GM18498 (cell line): ENCODE results near the gene NDUFAF5.
"Not testable (repeated sequence)": the region's sequence is repeated elsewhere in the genome, so short reads cannot be mapped to it uniquely, and the experiment has no call there.

Source experiments
- ATAC-seq: cut with Tn5 transposase; IDR thresholded peaks from one replicate; pipeline ENCODE4 v1.9.1; 2021; ENCODE audit warnings: mild to moderate bottlenecking, moderate library complexity; ENCODE audit not compliant: unreplicated experiment

The NDUFAF5 gene, protein sequence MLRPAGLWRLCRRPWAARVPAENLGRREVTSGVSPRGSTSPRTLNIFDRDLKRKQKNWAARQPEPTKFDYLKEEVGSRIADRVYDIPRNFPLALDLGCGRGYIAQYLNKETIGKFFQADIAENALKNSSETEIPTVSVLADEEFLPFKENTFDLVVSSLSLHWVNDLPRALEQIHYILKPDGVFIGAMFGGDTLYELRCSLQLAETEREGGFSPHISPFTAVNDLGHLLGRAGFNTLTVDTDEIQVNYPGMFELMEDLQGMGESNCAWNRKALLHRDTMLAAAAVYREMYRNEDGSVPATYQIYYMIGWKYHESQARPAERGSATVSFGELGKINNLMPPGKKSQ

DNA sequence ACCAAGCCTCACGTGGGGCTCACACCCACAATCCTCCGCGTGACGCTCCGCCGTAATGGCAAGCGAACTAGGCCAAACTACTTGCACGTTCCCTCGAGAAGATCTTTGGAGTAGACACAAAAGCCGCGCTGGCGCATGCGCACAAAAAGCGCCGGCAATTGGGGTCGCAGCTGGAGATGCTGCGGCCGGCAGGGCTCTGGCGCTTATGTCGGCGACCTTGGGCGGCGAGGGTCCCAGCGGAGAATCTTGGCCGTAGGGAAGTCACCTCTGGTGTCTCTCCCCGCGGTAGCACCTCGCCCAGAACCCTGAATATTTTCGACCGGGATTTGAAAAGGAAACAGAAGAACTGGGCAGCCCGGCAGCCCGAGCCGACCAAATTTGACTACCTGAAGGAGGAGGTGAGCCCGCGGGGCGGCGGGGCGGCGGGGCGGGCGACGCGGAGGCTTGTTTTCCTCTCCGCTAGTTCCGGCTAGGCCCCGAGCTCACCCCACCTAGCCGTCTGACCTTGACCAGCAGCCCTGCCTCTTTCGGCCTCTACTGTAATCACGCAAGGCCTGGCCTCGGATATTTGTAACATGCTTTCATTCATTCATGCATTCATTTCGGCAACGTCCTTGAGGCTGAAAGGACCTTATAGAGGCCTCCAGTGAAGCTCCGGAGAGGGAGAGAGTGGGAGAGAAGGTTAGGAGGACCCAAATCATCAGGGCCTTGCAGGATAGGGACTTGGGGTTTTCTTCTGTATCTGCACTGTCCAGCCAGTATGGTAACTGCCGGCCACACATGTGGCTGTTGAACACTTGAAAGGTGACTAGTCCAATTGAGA is at the start of gene NDUFAF5, which contains the start of gene ESF1:
NDUFAF5 (plus strand) TSS at position 136 of the 823 bp plus-strand sequence; CDS start at position 177, 41 bp downstream.
ESF1 (minus strand) TSS at position 27 of the 823 bp plus-strand sequence. CDS start 1,779 bp downstream, outside the sequence.
- ATAC-seq = peak; percentile 95

DNA sequence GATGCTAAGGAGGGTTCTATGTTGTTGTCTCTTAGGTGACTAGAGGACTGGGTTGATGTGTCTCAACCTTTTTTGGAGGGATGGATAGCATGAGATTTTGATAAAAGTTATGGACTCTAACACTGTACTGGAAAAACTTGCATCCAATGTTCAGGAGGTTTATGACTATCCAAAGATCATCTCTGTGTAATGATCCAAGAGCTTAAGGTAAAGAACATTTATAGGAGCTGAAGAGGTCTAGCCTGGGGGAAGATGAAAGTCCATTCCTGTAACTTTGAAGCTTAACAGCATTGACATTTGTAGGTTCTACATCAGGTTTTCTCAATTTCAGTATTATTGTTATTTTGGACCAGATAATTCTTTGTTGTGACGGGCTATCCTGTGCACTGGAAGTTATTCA is 49.0 kb upstream of the NDUFAF5 start:
- ATAC-seq = no peak

- ATAC-seq = no peak
These were observed 48.2 kb upstream of the NDUFAF5 start for GRCh38 chr20:13736436-13737191.

DNA sequence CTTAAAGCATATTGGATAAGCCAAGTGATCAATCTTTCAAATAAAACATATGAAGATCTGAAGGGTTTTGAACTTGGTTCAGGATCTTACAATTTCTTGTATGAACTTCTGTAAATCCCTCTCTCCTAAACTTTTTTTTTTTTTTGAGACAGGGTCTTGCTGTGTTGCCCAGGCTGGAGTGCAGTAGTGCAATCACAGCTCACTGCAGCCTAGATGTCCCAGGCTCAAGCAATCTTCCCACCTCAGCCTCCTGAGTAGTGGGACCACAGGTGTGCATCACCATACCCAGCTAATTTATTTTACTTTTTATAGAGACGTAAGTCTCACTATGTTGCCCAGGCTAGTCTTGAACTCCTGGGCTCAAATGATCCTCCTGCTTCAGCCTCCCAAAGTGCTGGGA is 46.6 kb upstream of the NDUFAF5 start:
- ATAC-seq = not testable (repeated sequence)

DNA sequence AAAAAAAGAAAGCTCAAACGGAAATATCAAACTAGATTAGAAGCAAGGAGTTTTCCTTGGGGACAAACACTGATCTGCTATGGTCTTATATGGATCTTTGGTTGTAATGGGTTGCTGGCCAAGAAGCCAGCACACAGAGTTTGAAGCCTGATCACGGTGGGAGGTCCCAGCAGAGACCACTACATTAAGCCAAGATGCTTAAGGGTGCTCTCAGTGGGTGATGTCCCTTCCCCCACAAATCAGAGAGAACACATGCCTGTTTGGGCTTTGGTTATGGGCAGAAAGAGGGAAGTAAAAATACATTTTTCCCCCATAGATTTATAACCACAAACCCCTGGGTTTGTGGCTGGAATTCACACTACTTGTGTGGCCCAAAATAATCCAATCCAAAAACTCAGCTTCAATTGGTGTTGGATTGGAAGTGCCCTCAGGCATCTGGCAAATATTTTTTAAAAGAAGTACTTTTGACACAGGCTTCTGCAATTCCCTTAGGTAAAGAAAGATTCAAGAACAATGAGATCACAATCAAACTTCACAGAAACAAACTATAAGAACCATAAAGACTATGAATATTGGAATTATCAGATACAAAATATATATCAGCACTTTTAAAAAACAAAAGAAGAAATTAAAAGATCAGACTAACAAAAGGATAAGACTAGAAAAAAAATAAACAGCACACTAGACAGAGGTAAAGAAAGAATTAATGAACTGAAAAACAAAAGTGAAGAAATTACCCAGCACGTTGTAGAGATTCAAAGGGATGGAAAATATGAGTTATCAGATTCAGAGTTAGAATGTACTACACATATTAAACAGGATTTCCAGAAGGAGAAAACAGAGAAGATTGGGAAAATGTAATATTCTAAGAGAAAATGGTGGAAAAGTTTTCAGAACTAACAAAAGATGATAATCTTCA is 44.8 kb upstream of the NDUFAF5 start:
- no peak for ATAC-seq

DNA sequence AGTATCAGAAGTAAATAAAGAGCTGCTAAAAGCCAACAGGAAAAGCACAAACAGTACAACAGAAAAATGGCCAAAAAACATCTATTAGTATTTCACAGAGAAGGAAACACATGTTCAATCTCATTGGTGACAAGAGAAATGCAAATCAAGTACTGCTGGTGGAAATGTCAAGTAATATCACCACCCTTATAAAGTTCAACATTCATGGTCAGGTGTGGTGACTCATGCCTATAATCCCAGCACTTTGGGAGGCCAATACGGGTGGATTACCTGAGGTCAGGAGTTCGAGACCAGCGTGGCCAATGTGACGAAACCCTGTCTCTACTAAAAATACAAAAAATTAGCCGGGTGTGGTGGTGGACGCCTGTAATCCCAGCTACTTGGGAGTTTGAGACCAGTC is 42.9 kb upstream of the NDUFAF5 start:
- ATAC-seq = no peak

- no peak for ATAC-seq
These were observed 40.5 kb upstream of the NDUFAF5 start for GRCh38 chr20:13744352-13744751.

- no peak for ATAC-seq
These were observed 39.0 kb upstream of the NDUFAF5 start for GRCh38 chr20:13745784-13746183.

DNA sequence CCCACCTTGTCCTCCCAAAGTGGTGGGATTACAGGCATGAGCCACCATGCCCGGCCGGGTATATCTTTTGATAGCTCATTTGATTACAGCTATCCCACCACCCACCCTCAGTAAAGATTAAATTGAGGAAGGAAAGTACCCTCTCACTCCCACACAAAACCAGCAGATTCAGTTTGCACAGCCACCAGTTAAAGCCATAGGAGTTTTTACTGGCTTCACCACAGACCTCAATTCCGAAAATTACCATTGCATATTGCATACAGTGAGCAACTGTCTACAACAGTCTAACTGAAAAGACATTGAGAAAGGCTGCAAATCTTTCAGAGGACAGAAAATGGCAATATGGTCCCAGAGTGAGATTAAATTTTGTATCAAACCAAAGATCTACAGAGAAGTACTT is 35.0 kb upstream of the NDUFAF5 start:
- no peak for ATAC-seq

DNA sequence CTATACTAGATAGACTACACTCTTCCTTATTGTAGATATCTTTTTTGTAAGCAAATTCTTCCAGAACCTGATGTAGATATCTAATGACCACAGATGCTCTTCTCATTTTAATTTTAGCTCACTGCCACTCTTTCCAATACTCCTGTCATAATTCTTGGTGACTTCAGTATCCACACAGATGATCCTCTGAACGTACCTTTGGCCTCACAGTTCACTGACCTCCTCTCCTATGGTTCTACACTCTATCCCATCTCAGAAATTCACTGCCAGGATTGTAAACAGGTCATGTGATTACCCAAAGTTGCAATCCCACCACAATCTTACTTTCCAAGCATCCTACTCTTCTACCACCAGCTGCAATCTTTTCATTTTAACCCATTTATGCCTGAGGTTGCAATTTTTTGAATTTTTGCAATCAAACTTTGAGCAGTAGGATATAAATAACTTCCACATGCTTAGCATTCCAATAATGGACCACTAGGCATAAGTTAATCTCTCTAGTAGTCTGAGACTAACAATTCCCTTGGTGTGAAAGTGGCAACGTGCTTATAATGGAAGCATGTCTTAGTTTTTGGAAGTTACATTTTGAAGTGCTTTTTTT is 31.3 kb upstream of the NDUFAF5 start:
- ATAC-seq = no peak

GRCh38 chr20:13755809-13756208 is 29.0 kb upstream of the NDUFAF5 start:
- no peak for ATAC-seq

GRCh38 chr20:13756551-13756950 is 28.3 kb upstream of the NDUFAF5 start:
- no peak for ATAC-seq

DNA sequence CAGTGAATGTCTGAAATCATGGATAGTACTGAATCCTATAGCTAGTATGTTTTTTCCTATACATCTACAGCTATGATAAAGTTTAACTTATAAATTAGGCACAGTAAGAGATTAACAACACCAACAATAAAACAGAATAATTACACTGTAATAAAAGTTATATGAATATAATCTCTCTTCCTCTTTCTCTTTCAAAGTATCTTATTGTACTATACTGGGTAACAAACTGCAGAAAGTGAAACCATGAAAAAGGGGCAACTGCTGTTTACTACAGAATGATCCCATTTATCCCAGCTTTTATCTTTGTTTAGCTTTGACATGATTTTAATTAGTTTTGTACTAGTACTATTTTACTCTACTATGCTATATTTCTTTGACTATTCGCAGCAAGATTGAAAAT is 25.9 kb upstream of the NDUFAF5 start:
- ATAC-seq = no peak

DNA sequence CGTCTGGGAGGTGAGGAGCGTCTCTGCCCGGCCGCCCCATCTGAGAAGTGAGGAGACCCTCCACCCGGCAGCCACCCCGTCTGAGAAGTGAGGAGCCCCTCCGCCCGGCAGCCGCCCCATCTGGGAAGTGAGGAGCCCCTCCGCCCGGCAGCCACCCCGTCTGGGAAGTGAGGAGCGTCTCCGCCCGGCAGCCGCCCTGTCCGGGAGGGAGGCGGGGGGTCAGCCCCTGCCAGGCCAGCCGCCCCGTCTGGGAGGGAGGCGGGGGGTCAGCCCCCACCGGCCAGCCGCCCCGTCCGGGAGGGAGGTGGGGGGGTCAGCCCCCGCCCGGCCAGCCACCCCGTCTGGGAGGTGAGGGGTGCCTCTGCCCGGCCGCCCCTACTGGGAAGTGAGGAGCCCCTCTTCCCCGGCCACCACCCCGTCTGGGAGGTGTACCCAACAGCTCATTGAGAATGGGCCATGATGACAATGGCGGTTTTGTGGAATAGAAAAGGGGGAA is 24.3 kb upstream of the NDUFAF5 start:
- not testable (repeated sequence) for ATAC-seq

- ATAC-seq = no peak
These were observed 19.5 kb upstream of the NDUFAF5 start for GRCh38 chr20:13765299-13765698.

DNA sequence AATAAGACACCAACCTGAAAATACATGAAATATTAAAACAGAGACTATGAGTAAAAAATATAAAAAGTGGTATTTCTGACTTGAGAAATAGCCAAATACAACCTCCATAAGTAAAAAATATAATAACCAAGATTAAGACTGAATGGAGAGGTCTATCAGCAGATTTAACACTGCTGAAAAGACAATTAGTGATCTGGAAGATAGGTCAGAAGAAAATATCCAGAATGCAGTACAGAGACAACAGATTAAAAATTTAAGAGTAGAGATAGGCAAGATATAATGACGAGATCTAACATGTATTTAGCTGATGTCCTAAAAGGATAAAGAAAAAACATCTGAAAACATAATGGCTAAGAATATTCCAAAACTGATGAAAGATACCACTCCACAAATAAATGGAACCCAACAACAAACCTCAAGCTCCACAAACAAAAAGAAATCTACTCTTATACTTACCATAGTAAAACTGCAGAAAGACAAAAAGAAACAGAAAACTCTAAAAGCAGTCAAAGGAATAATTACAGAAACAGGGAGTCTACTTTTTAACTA is 18.9 kb upstream of the NDUFAF5 start:
- no peak for ATAC-seq

DNA sequence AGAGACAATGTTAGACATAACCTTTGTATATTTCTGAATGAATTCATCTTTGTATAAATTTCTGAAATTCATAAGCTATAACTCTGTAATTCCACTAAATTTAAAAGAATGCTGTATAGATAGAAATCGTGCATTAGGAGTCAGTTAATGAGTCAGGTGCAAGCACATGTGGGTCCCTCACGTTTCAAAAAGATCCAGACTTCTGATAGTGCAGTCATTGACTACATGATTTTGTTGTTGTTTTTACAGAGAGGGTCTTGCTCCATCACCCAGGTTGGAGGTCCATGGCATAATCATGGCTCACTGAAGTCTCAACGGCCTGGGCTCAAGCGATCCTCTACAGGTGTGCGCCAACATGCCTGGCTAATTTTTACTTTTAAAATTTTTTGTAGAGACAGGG is 14.7 kb upstream of the NDUFAF5 start:
- ATAC-seq = no peak

DNA sequence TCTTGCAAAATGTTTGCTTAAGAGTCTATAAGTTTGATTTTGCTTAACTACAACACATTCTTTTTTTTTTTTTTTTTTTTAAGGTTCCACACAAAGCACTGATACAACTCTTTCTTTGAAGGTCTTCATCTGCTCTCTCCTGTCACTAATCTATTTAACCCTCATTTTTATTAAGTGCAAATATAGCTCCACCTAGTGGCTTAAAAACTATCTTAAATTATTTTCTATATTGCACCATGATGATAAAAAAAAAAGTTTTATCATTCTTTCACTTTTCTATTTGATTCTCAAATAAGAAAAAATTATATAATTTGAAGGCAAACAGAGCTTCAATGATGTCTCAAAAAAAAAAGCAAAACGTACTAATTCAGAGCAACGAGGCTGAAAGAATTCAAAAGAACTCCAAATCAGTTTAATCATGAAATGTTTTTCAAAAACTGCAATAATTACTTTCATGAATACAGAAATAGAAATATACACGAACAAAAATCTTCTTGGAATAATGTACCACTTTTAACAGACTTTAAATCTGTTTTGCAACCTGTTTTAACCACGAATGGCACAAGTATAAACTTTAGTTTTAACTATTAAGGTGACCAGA is 12.9 kb upstream of the NDUFAF5 start:
- peak; percentile 53 for ATAC-seq

- no peak for ATAC-seq
These were observed 12.3 kb upstream of the NDUFAF5 start for GRCh38 chr20:13772529-13772928.
